Smooth muscle cell (in vitro differentiated cells): ENCODE results near the gene ASS1. TPM values are rescaled to one million over a fixed set of nuclear protein-coding genes. Genes with fewer than 3 reads are reported as not detected.

Experiments
- DNase-seq: peaks from one replicate; lab custom pipeline; 2025; ENCODE audit not compliant: unreplicated experiment; lab: John Stamatoyannopoulos, UW
- H2AFZ ChIP-seq: fragments of 200-600 bp; sonication (generic); 2 replicates; pipeline ENCODE4 v1.6.0; 2016; ENCODE audit warnings: antibody characterized with exemption, low read depth, mild to moderate bottlenecking
- H3F3A ChIP-seq: fragments of 200-600 bp; sonication (generic); 2 replicates; pipeline ENCODE4 v1.6.0; 2017; ENCODE audit warnings: antibody characterized with exemption, low read depth
- H3K27ac ChIP-seq: fragments of 200-600 bp; sonication (generic); 2 replicates; pipeline ENCODE4 v1.5.1; 2016; ENCODE audit warnings: low read depth, mild to moderate bottlenecking
- H3K27me3 ChIP-seq: fragments of 200-600 bp; sonication (generic); 2 replicates; pipeline ENCODE4 v1.6.1; 2016; ENCODE audit warnings: low read depth, mild to moderate bottlenecking
- H3K36me3 ChIP-seq: fragments of 200-600 bp; sonication (generic); 2 replicates; pipeline ENCODE4 v1.5.1; 2016; ENCODE audit warnings: low read depth
- H3K4me1 ChIP-seq: fragments of 200-600 bp; sonication (generic); 2 replicates; pipeline ENCODE4 v1.5.1; 2016; ENCODE audit warnings: low read depth
- H3K4me2 ChIP-seq: fragments of 200-600 bp; sonication (generic); 2 replicates; pipeline ENCODE4 v1.6.0; 2016; ENCODE audit warnings: mild to moderate bottlenecking
- H3K4me3 ChIP-seq: fragments of 200-600 bp; sonication (generic); 2 replicates; pipeline ENCODE4 v1.5.1; 2016; ENCODE audit warnings: mild to moderate bottlenecking
- H3K79me2 ChIP-seq: fragments of 200-600 bp; sonication (generic); 2 replicates; pipeline ENCODE4 v1.6.0; 2016; ENCODE audit warnings: low read depth, mild to moderate bottlenecking
- H3K9ac ChIP-seq: fragments of 200-600 bp; sonication (generic); 2 replicates; pipeline ENCODE4 v1.6.0; 2016; ENCODE audit warnings: low read depth
- H3K9me3 ChIP-seq: fragments of 200-600 bp; sonication (generic); replicated peaks from 2 replicates; pipeline ENCODE4 v1.5.1; 2016; ENCODE audit warnings: low read depth
- H4K20me1 ChIP-seq: fragments of 200-600 bp; sonication (generic); 2 replicates; pipeline ENCODE4 v1.6.0; 2016; ENCODE audit warnings: low read depth
- WGBS: methylation state at CpG from one replicate; pipeline ENCODE4 v1.1.7; 2016; ENCODE audit warnings: low lambda C conversion rate; 5-methylcytosine and 5-hydroxymethylcytosine counted together
- polyA plus RNA-seq: library from polyadenylated mRNA; unstranded; fragments of >200 nt; fragmentation: Nextera tagmentation; extraction: Ambion mirVana; gene quantifications from 2 replicates; pipeline ENCODE4 v1.2.1, GENCODE V29; 2016
- total RNA-seq: library from RNA; depleted of rRNA; stranded (reverse); fragments of >200 nt; gene quantifications from 2 replicates; pipeline ENCODE4 v1.2.3, GENCODE V29; 2014
- TF ChIP-seq, protein P1 (sequence below): fragments of 200-600 bp; sonication (generic); IDR thresholded peaks from 2 replicates; pipeline ENCODE4 v1.5.1; 2017; ENCODE audit warnings: borderline replicate concordance, mild to moderate bottlenecking, antibody characterized with exemption; ENCODE audit not compliant: insufficient read depth, poor library complexity, severe bottlenecking

Gene ASS1
- total and polyA plus RNA-seq, 2 experiments from 2014 or later: 78.2 to 81.5 TPM

DNA sequence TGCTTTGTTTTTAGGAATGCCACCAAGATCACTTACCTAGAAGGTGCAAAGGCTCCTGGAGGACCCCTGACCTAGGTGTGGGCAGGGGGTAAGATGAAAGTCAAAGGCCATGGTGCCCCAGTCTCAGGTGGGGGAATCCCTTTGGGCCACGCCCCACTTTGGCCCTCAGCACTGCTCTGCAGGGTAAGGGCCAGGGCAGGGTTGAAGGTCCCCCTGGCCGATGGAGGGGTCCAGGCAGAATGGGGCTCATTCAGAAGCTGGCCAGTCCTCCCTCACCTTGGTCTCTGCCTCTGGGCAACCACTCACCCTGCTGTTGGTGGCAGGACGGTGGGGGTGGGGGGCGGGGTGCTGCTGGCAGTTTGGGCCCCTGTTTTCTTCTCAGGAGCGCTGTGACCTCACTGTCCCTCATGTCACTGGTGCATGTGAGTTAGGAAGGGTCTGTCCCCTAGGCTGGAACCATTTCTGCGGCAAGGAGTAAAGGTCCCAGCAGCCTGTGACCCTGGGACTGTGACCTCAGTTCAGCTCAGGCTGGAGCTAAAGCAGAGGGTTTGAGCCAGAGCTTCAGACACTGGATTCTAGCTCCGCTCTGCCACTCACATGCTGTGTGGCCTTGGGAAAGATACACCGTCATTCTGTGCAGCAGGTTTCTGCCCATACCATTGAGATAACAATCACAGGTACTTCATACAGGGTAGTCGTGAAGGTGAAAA lies 1.9 kb upstream of the ASS1 start:
- TF ChIP-seq, protein P1, sequence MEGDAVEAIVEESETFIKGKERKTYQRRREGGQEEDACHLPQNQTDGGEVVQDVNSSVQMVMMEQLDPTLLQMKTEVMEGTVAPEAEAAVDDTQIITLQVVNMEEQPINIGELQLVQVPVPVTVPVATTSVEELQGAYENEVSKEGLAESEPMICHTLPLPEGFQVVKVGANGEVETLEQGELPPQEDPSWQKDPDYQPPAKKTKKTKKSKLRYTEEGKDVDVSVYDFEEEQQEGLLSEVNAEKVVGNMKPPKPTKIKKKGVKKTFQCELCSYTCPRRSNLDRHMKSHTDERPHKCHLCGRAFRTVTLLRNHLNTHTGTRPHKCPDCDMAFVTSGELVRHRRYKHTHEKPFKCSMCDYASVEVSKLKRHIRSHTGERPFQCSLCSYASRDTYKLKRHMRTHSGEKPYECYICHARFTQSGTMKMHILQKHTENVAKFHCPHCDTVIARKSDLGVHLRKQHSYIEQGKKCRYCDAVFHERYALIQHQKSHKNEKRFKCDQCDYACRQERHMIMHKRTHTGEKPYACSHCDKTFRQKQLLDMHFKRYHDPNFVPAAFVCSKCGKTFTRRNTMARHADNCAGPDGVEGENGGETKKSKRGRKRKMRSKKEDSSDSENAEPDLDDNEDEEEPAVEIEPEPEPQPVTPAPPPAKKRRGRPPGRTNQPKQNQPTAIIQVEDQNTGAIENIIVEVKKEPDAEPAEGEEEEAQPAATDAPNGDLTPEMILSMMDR: no peak
- no peaks in the 10 kb centered on the region for H3K36me3 ChIP-seq

DNA sequence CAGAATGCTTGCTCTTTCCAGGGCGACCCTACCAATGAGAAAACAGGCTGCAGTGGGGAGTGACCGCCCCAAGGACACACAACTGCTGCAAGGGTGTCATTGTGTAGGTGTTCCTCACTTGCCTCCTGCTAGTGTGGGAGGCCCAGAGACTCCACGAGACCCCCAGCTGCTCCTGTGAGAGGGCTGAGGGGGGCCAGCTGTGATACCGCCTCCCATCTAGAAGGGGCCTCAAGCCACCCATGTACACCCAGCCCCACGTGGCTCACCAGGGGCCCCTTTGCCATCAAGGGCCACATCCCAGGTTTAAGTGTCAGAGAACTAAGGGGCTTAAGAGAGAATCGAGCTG lies 1.3 kb upstream of the ASS1 start:
- H3F3A ChIP-seq: no peaks in the 10 kb centered on the region
- TF ChIP-seq, protein P1: no peak
- no peak overlapping the region for H3K4me2 ChIP-seq
- 82% methylated on average over 6 of the region's 6 CpGs for WGBS
- H3K36me3 ChIP-seq: no peaks in the 10 kb centered on the region
- H3K79me2 ChIP-seq: no peaks in the 10 kb centered on the region
- no peak for DNase-seq
- no peaks in the 10 kb centered on the region for H3K9me3 ChIP-seq
- H3K4me1 ChIP-seq: peaks cover 33% of the 10 kb centered on the region
- no peaks in the 10 kb centered on the region for H3K27me3 ChIP-seq
- no peak overlapping the region for H3K4me3 ChIP-seq
- no peak overlapping the region for H3K27ac ChIP-seq
- peaks cover 7% of the 10 kb centered on the region for H4K20me1 ChIP-seq
- H2AFZ ChIP-seq: no peak overlapping the region
- no peak overlapping the region for H3K9ac ChIP-seq

More for the DNA sequence above, 1.9 kb upstream of the ASS1 start:
- 89% methylated on average over 9 of the region's 9 CpGs for WGBS
- Histone ChIP-seq H3K4me1 (peaks cover 31% of the 10 kb centered on the region), H2AFZ (no peak overlapping the region), H3K9me3 (no peaks in the 10 kb centered on the region), H4K20me1 (peaks cover 7% of the 10 kb centered on the region), H3F3A (no peaks in the 10 kb centered on the region), H3K4me3 (no peak overlapping the region), H3K27ac (no peak overlapping the region), H3K79me2 (no peaks in the 10 kb centered on the region), H3K9ac (no peak overlapping the region), H3K27me3 (no peaks in the 10 kb centered on the region), H3K4me2 (no peak overlapping the region)
- DNase-seq: no peak

DNA sequence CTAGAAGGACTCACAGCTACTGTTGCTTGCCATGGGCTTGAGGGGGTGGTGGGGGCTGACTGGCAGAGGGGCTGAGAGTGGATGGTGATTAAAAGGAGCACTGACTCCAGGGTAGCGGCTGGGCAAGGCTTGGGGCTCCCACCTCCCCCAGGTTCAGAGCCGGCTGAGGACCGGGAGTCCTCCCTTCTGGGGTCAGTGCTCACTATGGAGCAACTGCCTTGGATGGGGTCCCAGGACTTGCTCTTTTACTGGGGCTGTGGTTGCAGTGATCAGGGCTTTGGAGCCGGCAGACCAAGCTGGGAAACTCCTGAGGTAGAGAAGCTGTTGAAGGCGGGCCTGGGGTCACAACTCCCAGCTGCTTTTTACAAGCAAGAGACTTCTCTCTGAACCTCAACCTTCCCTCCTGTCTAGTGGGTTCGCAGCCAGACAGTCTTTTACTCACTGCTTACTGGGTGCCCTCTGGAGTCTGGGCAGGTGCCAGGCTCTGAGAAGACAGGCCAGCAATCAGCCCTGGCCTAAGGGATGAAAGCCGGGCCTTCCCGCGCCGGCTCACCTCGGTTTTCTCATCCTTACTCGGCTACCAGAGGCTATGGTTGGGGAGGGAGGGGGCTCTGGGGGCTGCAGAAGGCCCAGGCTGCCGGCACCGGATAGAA lies 795 bp upstream of the ASS1 start:
- no peaks in the 10 kb centered on the region for H3K27me3 ChIP-seq
- H4K20me1 ChIP-seq: peaks cover 7% of the 10 kb centered on the region
- TF ChIP-seq, protein P1: no peak
- peaks cover 33% of the 10 kb centered on the region for H3K4me1 ChIP-seq
- H3K9ac ChIP-seq: no peak overlapping the region
- H3K9me3 ChIP-seq: no peaks in the 10 kb centered on the region
- peak overlapping the region; percentile 61 for H3K4me3 ChIP-seq
- DNase-seq: no peak
- H3K4me2 ChIP-seq: peak overlapping the region; percentile 96
- H3K36me3 ChIP-seq: no peaks in the 10 kb centered on the region
- H2AFZ ChIP-seq: no peak overlapping the region
- H3K27ac ChIP-seq: no peak overlapping the region
- WGBS: 63% methylated on average over 13 of the region's 14 CpGs
- H3F3A ChIP-seq: no peaks in the 10 kb centered on the region
- H3K79me2 ChIP-seq: peaks cover 3% of the 10 kb centered on the region
